HG02870 (cell line): Measurements from ENCODE around the gene AHI1.

ENCODE experiments used
- ATAC-seq: cut with Tn5 transposase; IDR thresholded peaks from one replicate; pipeline ENCODE4 v1.9.1; 2021; ENCODE audit warnings: mild to moderate bottlenecking, moderate library complexity; ENCODE audit not compliant: unreplicated experiment

The AHI1 gene

DNA sequence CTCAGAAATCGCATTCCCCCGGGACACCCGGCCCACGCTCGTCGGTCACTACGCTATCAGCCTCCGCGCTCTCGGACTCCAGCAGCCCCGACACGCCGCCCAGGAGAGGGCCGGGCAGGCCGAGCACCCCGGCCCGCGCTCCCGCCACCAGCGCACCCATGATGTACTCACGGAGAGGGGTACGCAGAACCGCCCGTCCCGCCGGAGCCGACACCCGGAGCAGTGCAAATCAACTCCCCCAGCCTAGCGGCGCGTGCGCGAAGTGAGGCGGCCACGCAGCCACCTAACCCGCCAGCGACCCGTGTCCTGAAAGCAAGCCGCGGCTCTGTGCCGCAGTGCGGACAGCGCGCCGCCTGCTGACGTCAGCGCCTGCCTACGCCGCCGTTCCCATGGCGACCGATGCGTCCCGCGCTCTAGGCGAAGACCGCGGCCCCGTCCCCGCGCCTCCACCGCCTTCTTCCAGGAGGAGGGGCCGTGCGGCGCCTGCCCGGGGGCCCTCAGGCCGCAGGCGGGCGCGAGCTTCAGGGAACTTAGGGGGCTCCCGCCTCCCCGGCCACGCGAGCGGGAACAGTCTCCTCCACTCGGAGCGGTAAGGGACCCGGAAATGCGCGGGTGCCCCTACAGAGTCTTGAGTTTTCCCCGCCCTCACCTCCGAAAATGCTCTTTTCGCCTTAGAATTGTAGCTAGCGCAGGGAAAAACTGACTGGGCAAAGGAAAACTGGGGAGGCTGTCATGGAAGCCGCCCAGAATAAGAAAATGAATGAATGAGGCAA lies at the start of gene AHI1:
Gene AHI1, minus strand, starts transcription at position 329 of the 773 bp plus-strand sequence. CDS start 5,503 bp downstream, outside the sequence.
- ATAC-seq = peak; percentile 92

- no peak for ATAC-seq
These were observed 49.3 kb upstream of the AHI1 start for GRCh38 chr6:135546680-135547418.

DNA sequence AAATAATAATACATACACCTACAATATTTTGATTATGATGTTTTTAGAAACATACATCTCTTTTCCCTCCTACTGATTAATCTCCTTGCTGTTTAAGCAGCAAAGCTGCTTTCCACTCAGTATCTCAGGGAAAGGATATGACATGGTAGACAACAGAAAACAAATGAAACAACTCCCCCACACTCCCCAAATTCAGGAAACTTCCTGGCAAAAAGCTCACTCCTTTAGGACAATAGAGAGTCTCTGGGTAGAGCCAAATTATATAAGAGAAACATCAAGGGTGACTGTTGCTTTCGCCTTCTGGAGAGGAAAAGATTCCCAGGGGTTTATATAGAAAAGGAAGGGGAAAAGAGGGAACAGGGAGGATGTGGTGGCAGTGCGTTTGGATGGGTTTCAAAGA lies 48.7 kb upstream of the AHI1 start:
- ATAC-seq = no peak

DNA sequence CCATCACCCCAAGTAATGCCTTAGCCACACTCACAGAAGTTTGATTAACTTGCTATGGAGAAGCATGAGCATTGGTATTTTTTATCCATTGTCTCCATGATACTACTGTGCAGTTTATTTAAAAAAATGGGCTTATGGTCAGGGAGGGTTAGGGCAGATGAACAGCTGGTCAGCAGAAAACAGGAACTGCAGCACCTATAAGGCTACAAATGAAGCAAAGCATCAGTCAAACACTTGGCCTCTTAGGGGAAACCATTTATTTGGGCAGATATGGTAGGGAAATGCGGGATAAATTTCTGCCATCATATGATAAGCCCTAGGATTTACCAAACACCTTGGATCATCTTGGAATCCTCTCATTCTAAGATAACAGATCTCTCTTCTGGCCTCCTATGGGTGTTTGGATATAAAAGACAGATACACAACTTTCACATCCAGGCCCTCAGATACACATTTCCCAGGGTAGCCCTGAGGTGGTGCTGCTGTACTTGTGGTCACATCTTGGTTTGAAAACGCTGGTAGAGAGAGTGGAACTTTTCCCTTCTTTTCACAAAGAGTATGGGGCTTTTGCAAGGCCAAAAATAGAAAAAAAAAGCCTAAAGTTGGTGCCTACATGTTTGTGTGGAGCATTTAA lies 42.8 kb upstream of the AHI1 start:
- no peak for ATAC-seq

DNA sequence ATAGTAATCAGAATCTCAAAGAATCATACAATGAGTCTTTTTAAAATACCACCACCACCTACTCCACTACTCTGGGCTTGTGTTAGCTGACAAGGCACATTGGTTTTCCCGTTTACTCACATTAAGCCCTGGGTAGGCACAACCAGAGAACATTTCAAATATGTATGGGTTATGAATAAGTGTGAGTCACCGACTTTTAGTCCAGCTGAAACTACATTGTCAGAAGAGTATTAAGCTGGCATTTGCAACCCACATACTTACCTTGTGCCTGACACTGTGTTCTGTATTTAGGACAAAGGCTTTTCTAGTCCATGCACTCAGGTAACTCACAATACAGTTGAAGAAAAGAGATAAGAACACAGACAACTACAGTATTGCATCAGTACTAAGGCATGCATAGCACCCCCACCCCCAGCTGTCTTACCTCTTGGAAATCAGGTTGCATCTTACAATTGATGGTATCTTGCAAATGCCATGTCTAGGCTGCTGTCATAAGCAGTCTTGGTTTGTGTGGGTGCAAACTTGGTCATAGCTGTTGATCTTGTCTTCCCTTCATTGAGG lies 40.3 kb upstream of the AHI1 start:
- no peak for ATAC-seq

- ATAC-seq = no peak
These were observed 38.5 kb upstream of the AHI1 start for GRCh38 chr6:135535989-135536414.

DNA sequence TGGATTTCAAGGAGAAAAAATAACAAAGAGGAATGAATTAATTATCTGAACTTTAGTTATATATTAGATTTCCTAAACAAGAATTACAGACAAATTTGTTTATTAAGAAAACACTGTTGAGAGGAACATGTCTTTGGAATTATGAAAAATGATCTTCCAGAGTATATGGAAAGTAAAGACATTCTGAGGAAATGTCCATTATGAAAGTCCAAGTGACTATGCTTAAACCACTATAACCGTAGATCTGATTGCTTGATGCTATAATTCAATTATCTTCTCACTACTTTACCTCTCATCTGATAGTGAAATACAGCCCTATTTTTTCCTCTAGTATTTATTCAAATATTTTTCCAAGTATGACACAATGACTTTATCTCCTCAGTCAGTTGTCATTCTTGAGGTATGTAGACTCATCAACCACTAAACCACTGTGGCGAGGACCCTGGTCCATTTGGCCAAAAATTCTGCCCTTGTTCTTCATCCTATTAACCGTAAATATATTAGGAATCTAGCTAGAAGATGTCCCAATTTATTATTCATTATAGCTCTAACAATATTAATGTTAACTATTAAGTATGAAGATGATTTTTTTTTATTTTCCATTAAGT lies 37.3 kb upstream of the AHI1 start:
- ATAC-seq = no peak

DNA sequence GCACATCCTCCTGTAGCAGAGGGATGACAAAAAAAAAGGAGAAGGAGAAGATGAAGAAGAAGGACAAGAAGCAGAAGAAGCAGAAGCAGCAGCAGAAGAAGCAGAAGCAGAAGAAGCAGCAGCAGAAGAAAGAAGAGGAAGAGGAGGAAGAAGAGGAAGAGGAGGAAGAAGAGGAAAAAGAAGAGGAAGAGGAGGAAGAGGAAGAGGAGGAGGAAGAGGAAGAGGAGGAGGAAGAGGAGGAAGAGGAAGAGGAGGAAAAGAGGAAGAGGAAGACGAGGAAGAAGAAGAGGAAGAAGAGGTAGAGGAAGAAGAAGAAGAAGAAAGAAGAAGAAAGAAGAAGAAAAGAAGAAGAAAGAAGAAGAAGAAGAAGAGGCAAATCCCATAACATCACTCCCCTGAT lies 35.0 kb upstream of the AHI1 start:
- ATAC-seq = no peak

- ATAC-seq = no peak
These were observed 34.5 kb upstream of the AHI1 start for GRCh38 chr6:135531954-135532490.

- no peak for ATAC-seq
These were observed 32.6 kb upstream of the AHI1 start for GRCh38 chr6:135530113-135530512.

GRCh38 chr6:135527960-135528249 lies 30.4 kb upstream of the AHI1 start:
- no peak for ATAC-seq

- ATAC-seq = no peak
These were observed 29.8 kb upstream of the AHI1 start for GRCh38 chr6:135527116-135527959.

GRCh38 chr6:135525594-135525993 lies 28.1 kb upstream of the AHI1 start:
- ATAC-seq = no peak

- no peak for ATAC-seq
These were observed 25.6 kb upstream of the AHI1 start for GRCh38 chr6:135522965-135523692.

DNA sequence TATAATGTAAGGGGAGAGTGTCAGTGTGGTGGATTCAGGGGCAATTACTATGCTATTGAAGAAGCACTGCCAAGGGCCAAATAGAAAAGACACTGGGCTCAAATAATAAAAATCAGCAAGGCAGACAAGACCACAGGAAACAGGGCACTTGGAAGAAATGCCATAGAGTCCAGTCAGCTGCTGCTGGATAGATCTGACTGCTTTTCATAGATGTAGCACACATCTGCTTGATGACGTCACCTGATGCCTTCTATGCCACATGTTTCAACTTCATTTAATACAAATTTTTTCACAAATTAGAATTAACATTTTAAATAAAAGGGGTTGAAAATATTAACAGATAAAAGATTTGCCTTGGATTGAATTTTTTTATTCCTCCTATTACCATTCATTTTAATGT lies 23.9 kb upstream of the AHI1 start:
- ATAC-seq = no peak

GRCh38 chr6:135520781-135521180 lies 23.2 kb upstream of the AHI1 start:
- ATAC-seq = no peak

- no peak for ATAC-seq
These were observed 21.8 kb upstream of the AHI1 start for GRCh38 chr6:135519348-135519747.

DNA sequence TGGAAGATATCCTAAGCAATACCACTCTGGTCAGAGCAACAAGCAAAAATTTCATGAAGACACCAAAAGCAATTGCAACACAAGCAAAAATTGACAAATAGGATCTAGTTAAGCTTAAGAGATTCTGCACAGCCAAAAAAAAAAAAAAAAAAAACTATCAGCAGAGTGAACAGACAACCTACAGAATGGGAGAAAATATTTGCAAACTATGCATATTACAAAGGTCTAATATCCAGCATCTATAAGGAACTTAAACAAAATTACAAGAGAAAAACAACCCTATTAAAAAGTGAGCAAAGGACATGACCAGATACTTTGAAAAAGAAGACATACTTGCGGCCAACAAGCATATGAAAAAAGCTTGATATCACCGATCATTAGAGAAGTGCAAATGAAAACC lies 20.0 kb upstream of the AHI1 start:
- ATAC-seq = no peak

DNA sequence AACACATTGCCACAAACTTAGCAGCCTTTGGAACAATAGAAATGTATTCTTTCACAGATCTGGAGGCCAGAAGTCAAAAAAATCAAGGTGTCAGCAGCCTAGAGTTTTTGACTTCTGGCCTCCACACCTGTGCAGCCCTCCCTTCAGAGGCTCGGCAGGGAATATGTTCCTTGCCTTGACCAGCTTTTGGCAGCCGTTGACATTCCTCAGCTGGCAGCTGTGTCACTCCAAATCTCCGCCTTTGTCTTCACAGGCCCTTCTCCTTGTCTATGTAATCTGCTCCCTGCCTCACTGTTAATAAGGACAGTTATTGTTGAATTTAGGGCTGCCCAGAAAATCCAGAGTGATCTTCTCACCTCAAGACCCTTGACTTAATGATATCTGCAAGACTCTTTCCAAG lies 17.2 kb upstream of the AHI1 start:
- no peak for ATAC-seq
